Naive thymus-derived CD4-positive, alpha-beta T cell (primary cell): ENCODE data around the gene GPR107. TPM values are rescaled to one million over a fixed set of nuclear protein-coding genes. Genes with fewer than 3 reads are reported as not detected.

Source experiments
- ATAC-seq: fragments of 150-1000 bp; cut with Tn5 transposase; 2 replicates; pipeline ENCODE4 v1.10.0; 2021; ENCODE audit warnings: mild to moderate bottlenecking, moderate library complexity
- CTCF ChIA-PET: fragments of 350-600 bp; sonication (Branson Sonifier 250); formaldehyde crosslinking; loops from one replicate; lab custom pipeline; 2021; ENCODE audit warnings: antibody characterized with exemption; lab: Charles Lee
- POLR2A ChIA-PET: fragments of 350-600 bp; sonication (Branson Sonifier 250); formaldehyde crosslinking; loops from one replicate; lab custom pipeline; 2021; ENCODE audit warnings: antibody characterized with exemption, inconsistent platforms; lab: Charles Lee
- DNase-seq, 9 donors: peaks; one replicate each; pipeline versions ENCODE4 v3.0.0 to v3.0.0-alpha.2; 2020 to 2022; ENCODE audit warnings: mixed read lengths in 1 of 9
- H3K27ac ChIP-seq: one replicate; pipeline ENCODE4 v1.7.0; 2013; ENCODE audit warnings: mild to moderate bottlenecking, low read depth, low read length, moderate library complexity
- H3K27me3 ChIP-seq, 2 donors: one replicate each; pipeline ENCODE4 v1.7.0; 2013; ENCODE audit warnings: low read length in 2 of 2, mild to moderate bottlenecking in 2 of 2, moderate library complexity in 2 of 2; ENCODE audit not compliant: control insufficient read depth in 2 of 2, insufficient read depth in 2 of 2
- H3K36me3 ChIP-seq, 3 experiments: 1 replicate in 2 of 3; 2 replicates in 1 of 3; pipeline ENCODE4 v1.7.0; 2013; ENCODE audit warnings: low read length in 3 of 3, mild to moderate bottlenecking in 3 of 3, moderate library complexity in 1 of 3; ENCODE audit not compliant: insufficient read depth in 3 of 3, control insufficient read depth in 2 of 3
- H3K4me1 ChIP-seq, 2 donors: one replicate each; pipeline ENCODE4 v1.7.0; 2013; ENCODE audit warnings: low read length in 2 of 2, mild to moderate bottlenecking in 2 of 2, moderate library complexity in 1 of 2; ENCODE audit not compliant: control insufficient read depth in 2 of 2, insufficient read depth in 2 of 2
- H3K4me3 ChIP-seq: 2 replicates; pipeline ENCODE4 v1.7.0; 2013; ENCODE audit warnings: mild to moderate bottlenecking, low read length
- H3K9me3 ChIP-seq, 3 experiments: 1 replicate in 2 of 3; 2 replicates in 1 of 3; pipeline ENCODE4 v1.7.0; 2013; ENCODE audit warnings: low read length in 3 of 3; ENCODE audit not compliant: control insufficient read depth in 2 of 3
- H3K27ac Mint-ChIP-seq, 9 donors: one replicate each; pipeline ENCODE4 v1.8.0; 2020 to 2022; ENCODE audit warnings: mixed read lengths in 9 of 9, mild to moderate bottlenecking in 8 of 9, moderate library complexity in 5 of 9, inconsistent platforms in 2 of 9
- H3K27me3 Mint-ChIP-seq, 5 donors: one replicate each; pipeline ENCODE4 v1.8.0; 2021 to 2022; ENCODE audit warnings: mixed read lengths in 5 of 5, mild to moderate bottlenecking in 1 of 5
- H3K36me3 Mint-ChIP-seq, 5 donors: one replicate each; pipeline ENCODE4 v1.8.0; 2020 to 2022; ENCODE audit warnings: mixed read lengths in 5 of 5, mild to moderate bottlenecking in 3 of 5, inconsistent platforms in 1 of 5
- H3K4me1 Mint-ChIP-seq, 7 donors: one replicate each; pipeline ENCODE4 v1.8.0; 2020 to 2022; ENCODE audit warnings: mixed read lengths in 7 of 7, mild to moderate bottlenecking in 3 of 7, inconsistent platforms in 1 of 7
- H3K4me3 Mint-ChIP-seq, 10 donors: one replicate each; pipeline ENCODE4 v1.8.0; 2020 to 2022; ENCODE audit warnings: mild to moderate bottlenecking in 10 of 10, mixed read lengths in 10 of 10, moderate library complexity in 6 of 10, inconsistent platforms in 2 of 10
- H3K9me3 Mint-ChIP-seq, 11 donors: one replicate each; pipeline ENCODE4 v1.8.0; 2020 to 2022; ENCODE audit warnings: mixed read lengths in 11 of 11, mild to moderate bottlenecking in 4 of 11, inconsistent platforms in 1 of 11, moderate library complexity in 1 of 11
- intact Hi-C, 2 donors: fragments of 100-400 bp; cut with micrococcal nuclease; formaldehyde crosslinking; loops; one replicate each; pipeline ENCODE4 v1.15.1; 2023
- polyA plus RNA-seq, 2 donors: library from polyadenylated mRNA; unstranded; fragments of 300-500 nt; fragmentation: Illumina TruSeq; gene quantifications; one replicate each; pipeline ENCODE4 v1.2.3, GENCODE V29; 2021
- total RNA-seq, 6 experiments: library from RNA in 5 of 6; stranded (reverse) in 5 of 6; gene quantifications; 1 replicate in 5 of 6; 2 replicates in 1 of 6; pipeline ENCODE4 v1.2.3 and lab custom pipeline; 2021 to 2026

GPR107 gene
- total and polyA plus RNA-seq, 7 experiments from 2014 or later = 2.8 to 24.0 (median 21.9) TPM

DNA sequence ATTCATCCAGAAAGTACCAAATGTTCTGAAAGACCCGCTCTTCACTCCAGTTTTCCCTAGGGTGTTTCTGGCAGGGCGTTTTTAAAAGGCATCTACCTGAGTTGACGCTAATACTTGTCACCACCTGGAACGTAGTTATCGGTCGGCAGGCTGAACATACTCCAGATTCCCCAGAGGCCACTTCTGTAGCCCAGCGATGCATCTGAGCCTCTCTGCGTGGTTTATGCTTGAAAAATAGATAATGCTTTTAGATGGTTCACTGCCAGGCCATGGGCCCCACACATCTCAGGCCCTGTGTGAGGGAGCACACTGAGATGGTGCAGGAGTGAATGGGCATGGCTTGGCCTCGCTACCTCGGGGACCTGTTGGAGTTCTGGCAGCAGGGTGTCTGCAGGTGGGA, 85.5 kb downstream of the GPR107 start:
- H3K36me3 ChIP-seq = peaks cover 0 to 19% (median 0%) of the 10 kb centered on the region in 3 experiments
- DNase-seq = no peak
- intact Hi-C loops = no loop called here
- ChIA-PET POLR2A (interaction anchor here (0.8 kb wide), 1 partner anchor 11 kb away, joined by 3 read pairs; no protein-coding TSS in a partner anchor), CTCF (no interaction called here)
- ATAC-seq = no peak
- H3K4me3 Mint-ChIP-seq = peak overlapping the region in 7 of 10 donors; percentile 19 to 67 (median 62)
- peaks cover 5 to 25% (median 22%) of the 10 kb centered on the region in 5 donors for H3K36me3 Mint-ChIP-seq
- no peaks in the 10 kb centered on the region for H3K27me3 ChIP-seq
- peaks cover 10 to 23% of the 10 kb centered on the region in 2 donors for H3K4me1 ChIP-seq
- H3K9me3 Mint-ChIP-seq = peaks cover 0 to 2% (median 0%) of the 10 kb centered on the region in 11 donors
- H3K9me3 ChIP-seq = no peaks in the 10 kb centered on the region
- no peak overlapping the region for H3K27ac ChIP-seq
- H3K27ac Mint-ChIP-seq = peak overlapping the region in 7 of 9 donors; percentile 6 to 75 (median 45)
- peaks cover 21 to 64% (median 44%) of the 10 kb centered on the region in 7 donors for H3K4me1 Mint-ChIP-seq
- H3K4me3 ChIP-seq = no peak overlapping the region
- peaks cover 0 to 9% (median 7%) of the 10 kb centered on the region in 5 donors for H3K27me3 Mint-ChIP-seq

DNA sequence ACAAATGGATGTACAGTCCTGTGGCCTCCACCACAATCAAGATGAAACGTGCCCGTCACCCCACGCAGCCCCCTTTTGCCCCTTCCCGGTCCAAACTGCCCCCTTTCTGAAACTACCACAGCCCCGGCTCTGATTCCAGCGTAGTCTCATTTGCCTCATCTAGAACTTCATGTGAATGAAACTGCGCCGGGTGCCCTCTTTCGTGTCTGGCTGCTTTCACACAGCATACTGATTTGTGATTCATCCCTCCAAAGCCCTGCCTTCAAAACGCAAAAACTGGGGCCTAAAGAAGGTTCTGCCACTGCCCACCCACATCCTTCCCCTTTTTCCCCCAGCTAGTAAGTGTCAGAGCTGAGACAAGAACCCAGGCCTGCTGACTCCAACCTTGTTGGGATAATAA, 87.0 kb downstream of the GPR107 start:
- H3K9me3 Mint-ChIP-seq = peaks cover 0 to 1% (median 0%) of the 10 kb centered on the region in 11 donors
- peaks cover 10 to 23% of the 10 kb centered on the region in 2 donors for H3K4me1 ChIP-seq
- no peaks in the 10 kb centered on the region for H3K27me3 ChIP-seq
- intact Hi-C loops = no loop called here
- peaks cover 0 to 10% (median 0%) of the 10 kb centered on the region in 3 experiments for H3K36me3 ChIP-seq
- peak; percentile 45 for ATAC-seq
- CTCF ChIA-PET = interaction anchor here (0.7 kb wide), 1 partner anchor 115 kb away, joined by 6 read pairs; no protein-coding TSS in a partner anchor
- no peak overlapping the region for H3K27ac Mint-ChIP-seq
- no peak overlapping the region for H3K27ac ChIP-seq
- peaks cover 0 to 15% (median 11%) of the 10 kb centered on the region in 5 donors for H3K36me3 Mint-ChIP-seq
- no peak overlapping the region for H3K4me3 ChIP-seq
- peaks cover 0 to 21% (median 7%) of the 10 kb centered on the region in 5 donors for H3K27me3 Mint-ChIP-seq
- POLR2A ChIA-PET = interaction anchor here (0.7 kb wide), 1 partner anchor 196 kb away, joined by 3 read pairs; no protein-coding TSS in a partner anchor
- H3K4me3 Mint-ChIP-seq = peak overlapping the region in 1 of 10 donors; percentile 56
- no peaks in the 10 kb centered on the region for H3K9me3 ChIP-seq
- peaks cover 29 to 70% (median 50%) of the 10 kb centered on the region in 7 donors for H3K4me1 Mint-ChIP-seq
- DNase-seq = no peak

GRCh38 chr9:130142056-130142455, 88.3 kb downstream of the GPR107 start:
- Mint-ChIP-seq H3K27ac (no peak overlapping the region), H3K27me3 (peaks cover 0 to 31% (median 17%) of the 10 kb centered on the region in 5 donors), H3K36me3 (peaks cover 0 to 4% (median 0%) of the 10 kb centered on the region in 5 donors), H3K9me3 (peaks cover 0 to 1% (median 0%) of the 10 kb centered on the region in 11 donors), H3K4me1 (peaks cover 29 to 59% (median 50%) of the 10 kb centered on the region in 7 donors), H3K4me3 (no peak overlapping the region)
- no peaks in the 10 kb centered on the region for H3K9me3 ChIP-seq
- intact Hi-C loops = no loop called here
- CTCF ChIA-PET = interaction anchor here (1.6 kb wide), 1 partner anchor 35 kb away, joined by 4 read pairs; no protein-coding TSS in a partner anchor
- no peaks in the 10 kb centered on the region for H3K36me3 ChIP-seq
- H3K4me1 ChIP-seq = peaks cover 5 to 23% of the 10 kb centered on the region in 2 donors
- H3K27me3 ChIP-seq = no peaks in the 10 kb centered on the region
- DNase-seq = no peak
- POLR2A ChIA-PET = no interaction called here
- H3K27ac ChIP-seq = no peak overlapping the region
- ATAC-seq = no peak
- H3K4me3 ChIP-seq = no peak overlapping the region

- H3K4me3 ChIP-seq = no peak overlapping the region
- peaks cover 5 to 23% of the 10 kb centered on the region in 2 donors for H3K4me1 ChIP-seq
- intact Hi-C loops = no loop called here
- H3K9me3 ChIP-seq = no peaks in the 10 kb centered on the region
- ChIA-PET POLR2A (no interaction called here), CTCF (interaction anchor here (1.6 kb wide), 1 partner anchor 35 kb away, joined by 4 read pairs; no protein-coding TSS in a partner anchor)
- H3K27ac ChIP-seq = no peak overlapping the region
- no peaks in the 10 kb centered on the region for H3K27me3 ChIP-seq
- H3K36me3 Mint-ChIP-seq = peaks cover 0 to 1% (median 0%) of the 10 kb centered on the region in 5 donors
- DNase-seq (no peak), ATAC-seq (no peak)
- peaks cover 28 to 56% (median 45%) of the 10 kb centered on the region in 7 donors for H3K4me1 Mint-ChIP-seq
- H3K27me3 Mint-ChIP-seq = peaks cover 0 to 33% (median 19%) of the 10 kb centered on the region in 5 donors
- H3K4me3 Mint-ChIP-seq = no peak overlapping the region
- H3K27ac Mint-ChIP-seq = no peak overlapping the region
- no peaks in the 10 kb centered on the region for H3K36me3 ChIP-seq
- peaks cover 0 to 1% (median 0%) of the 10 kb centered on the region in 11 donors for H3K9me3 Mint-ChIP-seq
Observed at GRCh38 chr9:130142641-130143040, 88.9 kb downstream of the GPR107 start.

GRCh38 chr9:130143279-130143893, 89.7 kb downstream of the GPR107 start:
- Histone ChIP-seq H3K27ac (no peak overlapping the region), H3K36me3 (no peaks in the 10 kb centered on the region), H3K9me3 (no peaks in the 10 kb centered on the region), H3K27me3 (no peaks in the 10 kb centered on the region), H3K4me3 (no peak overlapping the region), H3K4me1 (peaks cover 5 to 18% of the 10 kb centered on the region in 2 donors)
- ATAC-seq (no peak), DNase-seq (no peak)
- Mint-ChIP-seq H3K4me1 (peaks cover 21 to 49% (median 39%) of the 10 kb centered on the region in 7 donors), H3K27ac (peak overlapping the region in 1 of 9 donors; percentile 67), H3K9me3 (peaks cover 0 to 1% (median 0%) of the 10 kb centered on the region in 11 donors), H3K36me3 (no peaks in the 10 kb centered on the region), H3K27me3 (peaks cover 0 to 33% (median 19%) of the 10 kb centered on the region in 5 donors), H3K4me3 (peak overlapping the region in 5 of 10 donors; percentile 16 to 36 (median 32))
- ChIA-PET CTCF (no interaction called here), POLR2A (no interaction called here)
- intact Hi-C loops = no loop called here

- Mint-ChIP-seq H3K27ac (peak overlapping the region in 1 of 9 donors; percentile 67), H3K4me3 (peak overlapping the region in 7 of 10 donors; percentile 16 to 45 (median 36)), H3K36me3 (no peaks in the 10 kb centered on the region), H3K9me3 (peaks cover 0 to 1% (median 0%) of the 10 kb centered on the region in 11 donors), H3K27me3 (peaks cover 0 to 33% (median 19%) of the 10 kb centered on the region in 5 donors), H3K4me1 (peaks cover 15 to 43% (median 34%) of the 10 kb centered on the region in 7 donors)
- H3K4me3 ChIP-seq = no peak overlapping the region
- no peak for DNase-seq
- intact Hi-C loops = no loop called here
- H3K9me3 ChIP-seq = no peaks in the 10 kb centered on the region
- no peaks in the 10 kb centered on the region for H3K27me3 ChIP-seq
- H3K36me3 ChIP-seq = no peaks in the 10 kb centered on the region
- no peak overlapping the region for H3K27ac ChIP-seq
- no peak for ATAC-seq
- ChIA-PET CTCF (no interaction called here), POLR2A (interaction anchor here (0.6 kb wide), 1 partner anchor 112 kb away, joined by 3 read pairs; no protein-coding TSS in a partner anchor)
- peaks cover 5 to 12% of the 10 kb centered on the region in 2 donors for H3K4me1 ChIP-seq
Observed at GRCh38 chr9:130143958-130144366, 90.3 kb downstream of the GPR107 start.
